ENCODE measurements around the gene THBS1. TPM values are rescaled to one million over a fixed set of nuclear protein-coding genes. Genes with fewer than 3 reads are reported as not detected.

The THBS1 gene
- total RNA-seq, 1 experiment from 2014 or later = 15.6 TPM

DNA sequence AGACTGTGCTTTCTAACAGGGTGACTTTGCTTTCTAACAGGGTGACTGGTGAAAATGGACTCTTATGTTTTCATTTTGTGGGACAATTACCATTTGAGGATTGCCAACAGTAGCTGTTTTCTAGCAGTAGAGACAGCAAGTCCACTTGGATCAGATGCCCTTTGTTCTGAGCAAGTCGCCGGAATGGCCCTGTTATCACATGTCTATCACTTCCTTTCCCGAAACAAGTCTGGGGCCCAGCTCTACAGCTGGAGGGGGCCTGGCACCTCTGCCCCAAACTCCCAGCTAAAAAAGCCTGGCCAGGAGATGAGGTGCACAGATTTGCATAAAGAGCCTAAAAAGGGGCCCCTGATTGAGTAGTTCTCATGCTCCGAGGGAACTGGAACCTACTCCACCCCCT lies 44.6 kb downstream of the THBS1 start:
- in situ Hi-C loops (cut with HindIII; ENCODE audit: low sequenced_read_pairs) = no loop called here
- DNase-seq (ENCODE audit: low spot score) = no peak

DNA sequence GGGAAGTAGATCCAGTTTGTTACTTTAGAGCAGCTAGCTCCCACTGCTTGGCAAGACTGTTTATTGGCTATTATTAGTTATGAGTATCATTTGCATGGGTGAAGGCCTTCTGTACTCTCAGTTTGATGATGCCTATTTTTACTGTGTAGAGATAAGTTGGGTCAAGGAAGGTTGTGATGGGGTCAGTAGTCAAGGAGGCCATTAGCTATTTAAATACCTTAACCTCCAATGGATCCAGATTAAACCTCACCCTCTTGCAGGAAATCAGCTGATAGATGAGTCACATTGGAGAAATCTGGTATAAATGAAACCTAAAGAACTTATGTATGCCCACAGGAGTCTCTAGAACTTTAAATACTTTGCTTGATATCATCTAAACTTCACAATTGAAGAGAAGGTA lies 45.0 kb downstream of the THBS1 start:
- in situ Hi-C loops (cut with HindIII; ENCODE audit: low sequenced_read_pairs) = no loop called here

DNA sequence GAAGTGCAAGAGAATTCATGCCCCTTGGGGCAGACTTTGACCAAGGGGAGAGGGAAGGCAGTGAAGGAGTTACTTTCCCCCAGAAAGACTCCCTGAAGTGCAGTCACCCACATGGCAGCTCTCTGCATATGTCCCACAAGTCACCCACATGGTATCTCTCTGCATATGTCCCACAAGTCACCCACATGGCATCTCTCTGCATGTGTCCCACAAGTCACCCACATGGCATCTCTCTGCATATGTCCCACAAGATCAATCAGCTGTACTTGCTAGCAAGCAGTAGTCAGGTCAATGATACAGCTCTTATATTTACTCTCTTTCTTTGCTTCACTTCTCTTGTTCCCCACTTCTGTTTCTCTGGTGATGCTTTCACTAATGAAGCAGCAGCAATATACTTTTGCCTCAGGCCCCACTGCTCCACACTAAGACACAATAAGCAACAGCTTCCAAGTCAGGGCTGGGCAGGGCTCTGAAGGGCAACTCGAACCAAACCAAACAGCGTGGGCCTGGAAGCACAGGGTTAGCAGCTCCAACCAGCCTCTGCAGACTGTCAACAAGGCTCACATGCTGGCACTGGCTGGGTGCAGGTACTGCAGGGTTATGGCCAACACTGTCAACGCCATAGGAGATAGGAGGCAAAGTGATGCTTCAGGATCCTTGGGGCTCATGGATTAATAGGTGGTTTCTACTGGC lies 46.7 kb downstream of the THBS1 start:
- in situ Hi-C loops (cut with HindIII; ENCODE audit: low sequenced_read_pairs) = no loop called here
- no peak for DNase-seq (ENCODE audit: low spot score)

More for the DNA sequence above, 45.0 kb downstream of the THBS1 start:
- DNase-seq (ENCODE audit: low spot score) = no peak

DNA sequence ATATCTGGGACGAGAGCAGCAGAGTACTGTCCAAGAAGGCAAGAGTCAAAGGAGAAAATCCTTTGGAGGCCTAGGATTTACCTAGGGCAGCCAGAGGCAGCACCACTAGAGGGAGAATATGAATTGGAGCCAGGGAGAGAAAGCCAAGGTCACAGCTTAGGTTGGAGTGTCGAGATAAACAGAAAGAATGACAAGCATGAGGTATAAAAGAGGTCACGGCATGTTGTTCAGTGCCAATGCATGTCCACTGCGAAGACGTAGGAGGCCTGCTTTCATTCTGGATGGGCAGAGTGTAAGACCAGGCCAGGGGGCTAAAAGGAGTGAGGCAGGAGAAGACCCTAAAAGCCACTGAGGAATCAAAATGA lies 47.2 kb downstream of the THBS1 start:
- in situ Hi-C loops (cut with HindIII; ENCODE audit: low sequenced_read_pairs) = no loop called here
- DNase-seq (ENCODE audit: low spot score) = peak; percentile 8

DNA sequence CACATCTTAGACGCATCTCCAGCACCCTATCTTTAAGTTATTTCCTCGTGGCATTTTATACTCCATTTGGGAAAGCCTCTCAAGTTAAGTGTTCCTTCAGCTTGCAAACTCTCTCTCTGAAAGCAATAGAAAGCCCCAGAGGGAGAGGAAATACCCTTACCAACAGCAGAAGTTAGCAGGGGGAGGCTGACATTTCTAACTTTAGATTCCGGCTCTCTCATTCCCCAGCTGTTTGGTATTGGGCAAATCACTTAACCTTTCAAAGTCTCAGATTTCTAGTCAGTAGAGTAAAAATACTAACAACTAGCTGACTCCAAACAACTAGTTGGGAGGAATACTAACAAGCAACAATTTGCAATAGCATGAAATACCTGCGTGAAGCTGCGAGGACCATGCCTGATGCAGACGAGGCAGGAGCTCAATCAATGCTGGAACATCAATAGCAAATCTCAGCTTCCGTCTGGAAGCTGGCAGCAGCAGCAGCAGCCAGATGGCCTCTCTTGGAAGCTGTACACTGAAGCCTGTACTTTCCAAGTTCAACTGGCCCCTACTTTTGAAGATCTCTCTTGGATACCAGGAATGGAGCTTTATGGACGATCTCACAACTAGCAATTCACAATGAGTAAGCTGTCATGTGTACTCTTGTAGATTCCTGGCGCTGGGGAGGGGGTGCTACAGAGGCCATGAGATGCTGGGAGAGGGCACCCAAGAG lies 47.8 kb downstream of the THBS1 start:
- in situ Hi-C loops (cut with HindIII; ENCODE audit: low sequenced_read_pairs) = no loop called here
- DNase-seq (ENCODE audit: low spot score) = peak; percentile 65

DNA sequence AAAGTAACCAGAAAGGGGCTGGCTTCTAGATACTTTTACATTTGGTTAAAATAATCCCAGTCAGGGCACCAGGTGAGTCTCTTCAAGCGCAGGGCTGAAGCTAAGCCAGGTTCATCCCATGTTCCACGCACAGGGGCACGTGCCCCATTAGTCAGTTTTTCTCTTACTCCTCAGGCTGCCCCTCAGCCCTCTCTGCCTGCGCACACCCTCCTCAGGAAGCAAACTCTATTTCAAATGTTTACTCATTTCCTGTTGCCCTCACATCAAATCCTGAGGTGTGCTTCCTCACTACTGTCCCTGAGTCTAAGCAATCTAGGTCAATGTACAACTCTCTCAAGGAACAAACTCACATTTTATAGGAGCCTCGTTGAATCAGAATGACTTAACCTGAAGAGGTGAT lies 48.5 kb downstream of the THBS1 start:
- no peak for DNase-seq (ENCODE audit: low spot score)
- in situ Hi-C loops (cut with HindIII; ENCODE audit: low sequenced_read_pairs) = no loop called here

- DNase-seq (ENCODE audit: low spot score) = no peak
- in situ Hi-C loops (cut with HindIII; ENCODE audit: low sequenced_read_pairs) = no loop called here
Observed at GRCh38 chr15:39629906-39630305, 49.0 kb downstream of the THBS1 start.

DNA sequence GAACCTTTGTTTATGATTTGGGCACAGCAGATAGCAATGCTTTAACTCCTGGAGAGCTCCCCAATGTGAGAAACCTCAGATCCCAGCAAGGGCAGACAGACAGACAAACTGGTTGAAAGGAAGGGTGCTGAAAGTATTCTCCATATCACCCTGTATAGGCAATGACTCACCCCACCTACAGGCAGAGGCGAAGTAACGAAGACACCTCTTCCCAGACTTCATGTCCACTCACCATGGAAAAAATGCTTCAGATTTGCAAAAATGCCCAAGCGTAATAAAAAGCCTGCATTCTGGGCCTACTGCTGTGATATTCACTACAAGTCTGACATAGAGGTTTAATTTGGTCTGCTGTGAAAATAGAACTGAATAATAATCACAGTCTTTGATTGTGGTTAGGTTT lies 50.5 kb downstream of the THBS1 start:
- in situ Hi-C loops (cut with HindIII; ENCODE audit: low sequenced_read_pairs) = no loop called here
- no peak for DNase-seq (ENCODE audit: low spot score)

DNA sequence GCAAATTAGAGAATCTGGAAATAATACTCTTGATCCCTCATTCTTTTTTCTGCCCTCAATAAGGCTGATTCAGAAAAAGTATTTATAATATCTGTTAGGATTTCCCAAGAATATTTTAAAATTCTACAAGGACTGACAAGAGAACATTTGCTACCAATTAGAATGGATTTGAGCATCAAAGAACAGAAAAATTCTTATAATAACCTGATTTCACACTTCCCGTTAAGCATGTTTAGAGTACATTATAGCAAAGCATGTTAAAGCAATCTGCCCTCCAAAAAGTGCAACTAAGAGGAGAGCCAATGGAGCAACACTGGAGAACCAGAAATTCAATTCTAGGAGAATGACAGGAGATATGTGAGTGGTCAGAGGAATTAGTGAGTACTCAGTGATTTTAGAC lies 57.2 kb downstream of the THBS1 start:
- in situ Hi-C loops (cut with HindIII; ENCODE audit: low sequenced_read_pairs) = no loop called here
- DNase-seq (ENCODE audit: low spot score) = no peak

DNA sequence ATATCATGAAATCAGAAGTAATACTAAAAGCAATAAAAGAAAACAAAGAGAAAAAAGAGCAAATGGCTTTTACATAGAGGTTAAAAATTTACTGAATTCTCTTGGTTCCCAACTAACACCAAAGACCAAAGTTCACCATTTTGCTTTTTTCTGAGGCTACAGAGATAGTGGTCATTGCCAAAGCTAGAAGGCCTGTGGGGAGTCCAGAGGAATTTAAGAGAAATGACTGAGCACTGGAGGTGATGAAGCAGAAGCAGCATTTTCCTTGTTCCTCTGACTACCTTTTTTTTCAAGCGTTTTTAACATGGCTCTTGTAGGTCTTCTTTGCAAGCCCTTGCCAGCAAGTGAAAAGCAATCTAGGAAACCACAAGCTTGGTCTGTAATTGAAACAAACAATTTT lies 58.2 kb downstream of the THBS1 start:
- in situ Hi-C loops (cut with HindIII; ENCODE audit: low sequenced_read_pairs) = no loop called here
- no peak for DNase-seq (ENCODE audit: low spot score)

GRCh38 chr15:39640665-39641064 lies 59.8 kb downstream of the THBS1 start:
- no peak for DNase-seq (ENCODE audit: low spot score)
- in situ Hi-C loops (cut with HindIII; ENCODE audit: low sequenced_read_pairs) = no loop called here

GRCh38 chr15:39641191-39641889 lies 60.5 kb downstream of the THBS1 start:
- in situ Hi-C loops (cut with HindIII; ENCODE audit: low sequenced_read_pairs) = no loop called here
- no peak for DNase-seq (ENCODE audit: low spot score)

DNA sequence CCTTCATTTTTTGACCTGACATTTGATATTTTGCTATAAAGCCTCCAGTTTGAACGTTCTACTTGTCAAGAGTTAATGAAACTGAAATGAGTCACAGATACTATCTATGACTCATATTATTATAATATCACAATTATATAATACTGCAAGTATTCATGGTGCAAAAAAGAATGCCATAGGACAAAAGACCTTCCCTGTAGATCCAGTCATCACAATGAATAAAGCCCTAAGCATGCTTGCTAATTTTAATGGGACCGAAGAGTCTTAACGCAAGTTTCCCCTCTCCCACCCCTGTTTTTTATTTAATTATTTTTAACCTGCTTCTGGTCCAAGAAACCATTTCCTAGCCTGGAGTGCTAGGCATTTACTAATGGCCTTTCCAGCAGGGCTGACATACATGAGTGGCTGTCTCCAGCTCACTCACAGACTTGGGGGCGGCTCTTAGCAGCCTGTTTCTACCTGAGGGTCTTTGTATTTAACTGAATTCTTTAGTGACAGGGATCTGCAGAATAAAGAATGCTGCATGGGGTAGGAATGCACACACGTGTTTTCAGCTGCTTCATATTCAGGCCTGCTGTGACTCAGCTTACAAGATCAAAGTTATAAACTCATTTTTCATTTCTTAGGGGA lies 61.2 kb downstream of the THBS1 start:
- in situ Hi-C loops (cut with HindIII; ENCODE audit: low sequenced_read_pairs) = no loop called here
- no peak for DNase-seq (ENCODE audit: low spot score)

DNA sequence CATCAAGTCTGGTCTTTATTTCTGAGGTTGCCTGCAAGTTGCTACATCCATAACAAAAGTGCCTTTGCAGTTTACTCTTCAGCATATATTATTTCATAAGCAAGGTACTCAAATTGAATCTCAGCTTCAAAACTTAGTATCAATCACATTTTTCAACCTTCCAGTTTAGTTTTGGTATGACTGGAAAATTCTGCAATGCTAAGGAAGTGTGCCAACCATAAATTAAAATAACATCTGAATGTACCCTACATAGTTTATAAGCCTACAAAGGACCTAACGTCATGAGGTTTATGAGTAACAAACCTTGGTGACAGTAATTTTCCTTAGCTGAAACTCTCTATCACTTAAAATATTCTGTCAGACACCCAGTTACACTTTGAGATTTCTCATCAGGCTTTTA lies 62.8 kb downstream of the THBS1 start:
- in situ Hi-C loops (cut with HindIII; ENCODE audit: low sequenced_read_pairs) = no loop called here
- no peak for DNase-seq (ENCODE audit: low spot score)

GRCh38 chr15:39644136-39644535 lies 63.3 kb downstream of the THBS1 start:
- in situ Hi-C loops (cut with HindIII; ENCODE audit: low sequenced_read_pairs) = no loop called here
- DNase-seq (ENCODE audit: low spot score) = no peak

DNA sequence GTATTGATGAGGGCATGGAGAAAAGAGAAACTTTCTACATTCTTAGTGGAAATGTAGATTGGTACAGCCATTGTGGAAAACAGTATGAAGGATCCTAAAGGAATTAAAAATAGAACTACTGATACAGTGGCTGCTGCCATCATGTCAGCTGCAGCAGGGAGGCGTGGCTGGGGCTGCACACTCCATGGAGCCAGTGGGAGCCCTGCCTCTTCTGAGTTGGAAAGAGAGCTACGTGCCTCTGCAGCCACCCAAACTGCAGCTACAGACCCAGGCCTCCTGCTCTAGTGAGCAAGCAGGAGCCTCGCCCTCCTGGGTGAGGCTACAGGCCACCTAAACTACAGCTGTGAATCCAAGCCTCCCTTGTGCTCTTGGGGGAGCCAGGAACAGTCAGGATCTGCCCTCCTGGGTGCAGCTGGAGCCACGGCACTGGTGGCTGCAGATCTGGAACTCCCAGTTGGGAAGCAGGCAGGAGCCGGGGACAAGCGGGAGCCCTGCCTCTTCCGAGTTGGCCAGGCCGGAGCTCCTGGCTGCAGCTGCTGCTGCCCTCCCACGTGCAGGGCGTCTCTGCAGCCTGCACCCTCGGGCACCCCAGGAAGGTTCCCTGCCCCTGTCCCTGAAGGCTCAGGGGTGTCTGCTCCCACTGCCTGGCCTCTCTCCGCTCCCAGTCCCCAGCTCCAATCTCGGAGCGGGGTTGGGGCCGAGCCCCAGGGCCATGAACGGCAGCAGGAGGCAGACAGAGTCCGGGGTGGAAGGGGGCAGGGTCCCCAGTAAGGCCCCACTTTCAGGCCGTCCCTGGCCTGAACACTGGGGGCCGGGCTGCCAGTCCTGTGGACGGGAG lies 64.5 kb downstream of the THBS1 start:
- no peak for DNase-seq (ENCODE audit: low spot score)
- in situ Hi-C loops (cut with HindIII; ENCODE audit: low sequenced_read_pairs) = no loop called here

DNA sequence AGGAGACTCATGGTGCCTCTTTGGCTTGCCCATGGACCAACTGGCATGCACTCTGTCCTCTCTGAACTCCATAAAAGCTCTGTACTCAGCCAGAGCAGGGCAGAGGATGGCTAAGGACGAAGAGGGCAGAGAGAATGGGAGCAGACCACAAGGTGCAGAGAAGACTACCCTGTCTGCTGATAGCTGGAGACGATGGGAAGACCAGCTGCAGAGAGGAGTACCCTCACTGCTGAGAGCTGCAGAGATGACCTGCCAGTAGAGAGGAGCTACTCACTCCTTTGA lies 65.0 kb downstream of the THBS1 start:
- no peak for DNase-seq (ENCODE audit: low spot score)
- in situ Hi-C loops (cut with HindIII; ENCODE audit: low sequenced_read_pairs) = no loop called here

DNA sequence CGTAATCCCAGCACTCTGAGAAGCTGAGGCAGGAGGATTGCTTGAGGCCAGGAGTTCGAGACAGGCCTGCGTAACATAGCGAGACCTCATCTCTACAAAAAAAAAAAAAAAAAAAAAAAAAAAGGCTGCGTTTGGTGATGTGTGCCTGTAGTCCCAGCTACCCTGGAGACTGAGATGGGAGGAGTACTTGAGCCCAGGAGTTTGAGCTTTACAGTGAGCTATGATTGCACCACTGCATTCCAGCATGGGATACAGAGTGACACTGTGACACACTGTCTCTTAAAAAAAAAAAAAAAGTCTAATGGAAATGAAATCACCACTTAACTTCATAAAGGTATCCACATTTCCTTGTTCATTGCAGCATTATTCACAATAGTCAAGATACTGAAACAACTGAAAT lies 65.5 kb downstream of the THBS1 start:
- no peak for DNase-seq (ENCODE audit: low spot score)
- in situ Hi-C loops (cut with HindIII; ENCODE audit: low sequenced_read_pairs) = no loop called here
